K562 (cell line): ENCODE data around the gene LRRC39. TPM values are rescaled to one million over a fixed set of nuclear protein-coding genes. Genes with fewer than 3 reads are reported as not detected.

Experiments used
- ATAC-seq: fragments of 200-7000 bp; cut with Tn5 transposase; 3 replicates; pipeline ENCODE4 v1.9.1; 2020; ENCODE audit warnings: moderate library complexity
- Bru-seq: library from RNA; stranded (reverse); fragments of 400-500 nt; gene quantifications from one replicate; lab custom pipeline; 2021; lab: Mats Ljungman, UMichigan
- BruChase-seq, 2 experiments: library from RNA; stranded (reverse); fragments of 400-500 nt; gene quantifications; one replicate each; lab custom pipeline; 2021; lab: Mats Ljungman, UMichigan
- BruUV-seq: library from RNA; stranded (reverse); fragments of 400-500 nt; replicated peaks from 2 replicates; lab custom pipeline; 2021; lab: Mats Ljungman, UMichigan
- CTCF ChIA-PET: fragments of 300-600 bp; formaldehyde crosslinking; extraction: SDS; loops from one replicate; lab custom pipeline; 2021; ENCODE audit warnings: low intra/inter-chr PET ratio; lab: Yijun Ruan, JAX
- POLR2A ChIA-PET: fragments of 300-600, 350-650 bp; sonication (Branson Sonifier 250); formaldehyde crosslinking; extraction: SDS; loops from one replicate; lab custom pipeline; 2021; ENCODE audit warnings: antibody characterized with exemption, inconsistent platforms; lab: Yijun Ruan, JAX
- DNase-seq, 4 experiments: peaks; one replicate each; pipeline versions ENCODE4 v3.0.0 to v3.0.0-alpha.2; 2011 to 2018; ENCODE audit warnings: low spot score in 3 of 4, mixed read lengths in 3 of 4; ENCODE audit errors: extremely low read depth in 1 of 4
- FAIRE-seq: peaks from 2 replicates; lab custom pipeline; 2011; peaks lifted over from hg19 to GRCh38; lab: Jason Lieb, UNC
- H2AFZ ChIP-seq: 2 replicates; pipeline ENCODE4 v1.6.0; 2011; ENCODE audit warnings: low read depth, low read length, control low read depth, inconsistent platforms
- H3K27ac ChIP-seq: fragments of 200-600 bp; 3 replicates; pipeline ENCODE4 v1.8.0; 2011; ENCODE audit warnings: low read depth, mild to moderate bottlenecking, control low read depth, inconsistent platforms, low read length, moderate library complexity, mixed read lengths; ENCODE audit errors: extremely low read depth
- H3K27me3 ChIP-seq, 2 experiments: fragments of 300-600 bp in 1 of 2; 2 replicates in 1 of 2; 3 replicates in 1 of 2; pipeline versions ENCODE4 v1.6.0 to v1.8.0; 2011; ENCODE audit warnings: inconsistent platforms in 2 of 2, low read length in 2 of 2, mild to moderate bottlenecking in 1 of 2, mixed read lengths in 1 of 2, moderate library complexity in 1 of 2; ENCODE audit not compliant: control insufficient read depth in 2 of 2, insufficient read depth in 2 of 2
- H3K36me3 ChIP-seq: fragments of 300-600 bp; 3 replicates; pipeline ENCODE4 v1.8.0; 2011; ENCODE audit warnings: mild to moderate bottlenecking, low read length, inconsistent platforms; ENCODE audit not compliant: control insufficient read depth, insufficient read depth
- H3K4me1 ChIP-seq, 2 experiments: fragments of 200-600 bp in 1 of 2; replicated peaks in 1 of 2; 2 replicates in 1 of 2; 3 replicates in 1 of 2; pipeline versions ENCODE4 v1.5.1 to v1.8.0; 2011; ENCODE audit warnings: inconsistent platforms in 2 of 2, low read length in 2 of 2, mild to moderate bottlenecking in 1 of 2, mixed read lengths in 1 of 2, moderate library complexity in 1 of 2; ENCODE audit not compliant: control insufficient read depth in 2 of 2, insufficient read depth in 2 of 2
- H3K4me2 ChIP-seq: 2 replicates; pipeline ENCODE4 v1.6.1; 2011; ENCODE audit warnings: low read length, control low read depth, inconsistent platforms, mixed read lengths; ENCODE audit not compliant: insufficient read depth
- H3K4me3 ChIP-seq: fragments of 200-600 bp; sonication (generic), shearing (Covaris generic); 2 replicates; pipeline ENCODE4 v1.5.1; 2016; ENCODE audit warnings: control low read depth, inconsistent platforms
- H3K79me2 ChIP-seq: fragments of 200-600 bp; 3 replicates; pipeline ENCODE4 v1.8.0; 2011; ENCODE audit warnings: low read length, inconsistent platforms; ENCODE audit not compliant: control insufficient read depth, insufficient read depth
- H3K9ac ChIP-seq, 2 experiments: 2 replicates each; pipeline versions ENCODE4 v1.6.0 to v1.6.1; 2011; ENCODE audit warnings: low read depth in 2 of 2, low read length in 2 of 2, control low read depth in 1 of 2, inconsistent platforms in 1 of 2, mild to moderate bottlenecking in 1 of 2, mixed read lengths in 1 of 2; ENCODE audit not compliant: insufficient read depth in 1 of 2
- H3K9me1 ChIP-seq: one replicate; pipeline ENCODE4 v1.6.0; 2011; ENCODE audit warnings: inconsistent platforms, mild to moderate bottlenecking, low read length, moderate library complexity; ENCODE audit not compliant: control insufficient read depth, insufficient read depth
- H3K9me3 ChIP-seq: replicated peaks from 2 replicates; pipeline ENCODE4 v1.5.1; 2011; ENCODE audit warnings: low read depth, low read length, inconsistent platforms; ENCODE audit not compliant: control insufficient read depth, insufficient read depth
- H4K20me1 ChIP-seq: replicated peaks from 2 replicates; pipeline ENCODE4 v1.6.1; 2011; ENCODE audit warnings: low read length, inconsistent platforms, mixed read lengths; ENCODE audit not compliant: control insufficient read depth, insufficient read depth
- BDP1 ChIP-seq: IDR thresholded peaks from 3 replicates; pipeline ENCODE4 v1.6.1; 2011; ENCODE audit not compliant: insufficient read length, insufficient read depth
- BRD4 ChIP-seq: fragments of 200-600 bp; sonication (generic); IDR thresholded peaks from 2 replicates; pipeline ENCODE4 v1.6.1; 2017; ENCODE audit warnings: inconsistent platforms
- CBX1 ChIP-seq: sonication (generic); IDR thresholded peaks from 2 replicates; pipeline ENCODE4 v1.6.1; 2016; ENCODE audit warnings: antibody characterized with exemption, low read depth, mild to moderate bottlenecking
- FOXP1 ChIP-seq: sonication (generic); formaldehyde crosslinking; IDR thresholded peaks from 2 replicates; pipeline ENCODE4 v1.8.0; 2022; ENCODE audit warnings: mild to moderate bottlenecking, missing genetic modification reagents
- HDGF ChIP-seq: fragments of 450-650 bp; IDR thresholded peaks from 2 replicates; pipeline ENCODE4 v1.6.1; 2016
- KAT2B ChIP-seq: IDR thresholded peaks from one replicate; pipeline ENCODE4 v1.6.1; 2012; ENCODE audit warnings: low read depth, mild to moderate bottlenecking, control low read depth, inconsistent platforms, low read length, moderate library complexity
- L3MBTL2 ChIP-seq: fragments of 450-650 bp; IDR thresholded peaks from 2 replicates; pipeline ENCODE4 v1.6.1; 2016; ENCODE audit warnings: mild to moderate bottlenecking, moderate library complexity
- MEF2D ChIP-seq: conservative IDR thresholded peaks from 2 replicates; pipeline ENCODE4 v1.6.1; 2016; ENCODE audit warnings: low read depth, missing genetic modification characterization, missing compliant biosample characterization
- NRF1 ChIP-seq, 2 experiments: fragments of 450-650 bp; IDR thresholded peaks in 1 of 2; conservative IDR thresholded peaks in 1 of 2; 2 replicates each; pipeline ENCODE4 v1.6.1; 2014; ENCODE audit warnings: mild to moderate bottlenecking in 2 of 2
- POLR3A ChIP-seq: IDR thresholded peaks from 2 replicates; pipeline ENCODE4 v1.6.1; 2011; ENCODE audit warnings: borderline replicate concordance, mild to moderate bottlenecking, moderate library complexity; ENCODE audit not compliant: insufficient read length, insufficient read depth; ENCODE audit errors: extremely low read depth
- POLR3G ChIP-seq: IDR thresholded peaks from 2 replicates; pipeline ENCODE4 v1.6.1; 2011; ENCODE audit not compliant: insufficient read length, insufficient replicate concordance; ENCODE audit errors: extremely low read depth
- RAD51 ChIP-seq: fragments of 450-650 bp; IDR thresholded peaks from 2 replicates; pipeline ENCODE4 v1.7.1; 2016; ENCODE audit warnings: low read depth, mild to moderate bottlenecking, borderline replicate concordance
- RBFOX2 ChIP-seq: fragments of 200-400 bp; formaldehyde crosslinking; IDR thresholded peaks from 2 replicates; pipeline ENCODE4 v1.6.1; 2017; ENCODE audit warnings: low read depth, mild to moderate bottlenecking, low read length, moderate library complexity
- SMAD3 ChIP-seq: fragments of 450-650 bp; formaldehyde crosslinking; conservative IDR thresholded peaks from 2 replicates; pipeline ENCODE4 v1.4.0; 2020; ENCODE audit warnings: mild to moderate bottlenecking
- SMARCA4 ChIP-seq: fragments of 450-650 bp; IDR thresholded peaks from 2 replicates; pipeline ENCODE4 v1.6.1; 2016
- TAL1 ChIP-seq: fragments of 450-650 bp; IDR thresholded peaks from 2 replicates; pipeline ENCODE4 v1.6.1; 2016; ENCODE audit warnings: mild to moderate bottlenecking
- TCF3 ChIP-seq: sonication (generic); formaldehyde crosslinking; IDR thresholded peaks from 2 replicates; pipeline ENCODE4 v1.4.0; 2020; ENCODE audit warnings: mild to moderate bottlenecking, missing genetic modification reagents
- TSC22D4 ChIP-seq: fragments of 450-650 bp; IDR thresholded peaks from 2 replicates; pipeline ENCODE4 v1.6.1; 2016; ENCODE audit warnings: missing genetic modification characterization, missing biosample characterization, control low read depth
- VEZF1 ChIP-seq: fragments of 200-800 bp; sonication (Bioruptor generic); IDR thresholded peaks from 2 replicates; pipeline ENCODE4 v1.6.1; 2017; ENCODE audit warnings: missing genetic modification characterization, missing compliant biosample characterization
- ZNF140 ChIP-seq: fragments of 250-450 bp; sonication (Bioruptor Pico); IDR thresholded peaks from 2 replicates; pipeline ENCODE4 v1.8.0; 2021; ENCODE audit warnings: moderate library complexity, mild to moderate bottlenecking, inconsistent platforms
- ZNF79 ChIP-seq: fragments of 250-450 bp; sonication (Bioruptor Pico); IDR thresholded peaks from 2 replicates; pipeline ENCODE4 v1.4.0; 2020; ENCODE audit warnings: low read depth, mild to moderate bottlenecking, moderate library complexity
- WGBS: fragments of 100-300 bp; shearing (Covaris generic); methylation state at CpG from one replicate; pipeline ENCODE4 v1.1.6; 2016; ENCODE audit warnings: low coverage, mixed read lengths; ENCODE audit not compliant: insufficient coverage; ENCODE audit errors: missing lambda C conversion rate; 5-methylcytosine and 5-hydroxymethylcytosine counted together
- in situ Hi-C: fragments of 300-500 bp; cut with MboI; formaldehyde crosslinking; loops from 4 replicates; pipeline ENCODE4 v1.15.0; 2018; ENCODE audit warnings: inconsistent platforms, mixed read lengths
- intact Hi-C: fragments of 100-400 bp; cut with micrococcal nuclease; formaldehyde crosslinking; loops from 2 replicates; pipeline ENCODE4 v1.14.2; 2022
- long read RNA-seq, 3 experiments: library from polyadenylated mRNA in 2 of 3; library from RNA in 1 of 3; unstranded in 2 of 3; stranded (forward) in 1 of 3; transcript quantifications; one replicate each; pipeline ENCODE4 v2.0.0, GENCODE V29; 2019 to 2022
- polyA minus RNA-seq, 3 experiments: library from RNA; depleted of rRNA, polyadenylated mRNA; stranded (reverse); fragments of >200 nt; gene quantifications; 2 replicates each; pipeline ENCODE4 v1.2.3, GENCODE V29; 2011
- polyA plus RNA-seq, 8 experiments: library from polyadenylated mRNA; depleted of rRNA in 4 of 8; stranded (reverse) in 5 of 8; unstranded in 3 of 8; fragments of >200 nt; fragmentation: Nextera tagmentation in 2 of 8; fragmentation: Illumina TruSeq in 1 of 8; extraction: Ambion mirVana in 2 of 8; extraction: Trizol in 1 of 8; gene quantifications; 2 replicates each; pipeline versions ENCODE4 v1.2.1 to v1.2.3, GENCODE V29; 2011 to 2014; ENCODE audit warnings: inconsistent platforms in 1 of 8, missing spikeins in 1 of 8
- total RNA-seq, 7 experiments: library from RNA; depleted of rRNA in 6 of 7; stranded (reverse); fragments of >200 nt in 6 of 7; fragmentation: Illumina TruSeq in 2 of 7; extraction: Trizol in 2 of 7; gene quantifications; 2 replicates each; pipeline versions ENCODE4 v1.2.1 to v1.2.3, GENCODE V29; 2011 to 2021; ENCODE audit warnings: low replicate concordance in 1 of 7

Gene LRRC39
- total RNA-seq (2011; cell fraction: chromatin; rRNA removed; ENCODE audit: low replicate concordance), result 0.93 and 5.3 TPM in 2 replicates
- total RNA-seq (2011; cell fraction: nucleolus; rRNA removed), result 0.50 and 0.79 TPM in 2 replicates
- total RNA-seq (2011; cell fraction: nucleoplasm; rRNA removed), result 0.76 and 1.2 TPM in 2 replicates
- total RNA-seq (2014; rRNA removed) (1.1 and 1.3 TPM in 2 replicates), total RNA-seq (2014; rRNA removed; fragmentation: Illumina TruSeq; extraction: Trizol) (1.2 and 1.5 TPM in 2 replicates), total RNA-seq (2015; rRNA removed; fragmentation: Illumina TruSeq; extraction: Trizol) (1.2 and 1.4 TPM in 2 replicates), total RNA-seq (2021) (0.69 and 1.1 TPM in 2 replicates), polyA plus RNA-seq (2011; rRNA removed) (3.1 TPM in 2 replicates), polyA plus RNA-seq (2014; fragmentation: Illumina TruSeq; extraction: Trizol) (1.8 TPM in 2 replicates), polyA plus RNA-seq (2014; fragmentation: Nextera tagmentation; extraction: Ambion mirVana) (1 to 10 TPM in 1 of 2 experiments, under 1 TPM in 1; 1.00 to 1.1 TPM), polyA plus RNA-seq (2014; rRNA removed) (2.3 and 2.5 TPM in 2 replicates), polyA minus RNA-seq (2011; rRNA and poly(A)+ RNA removed) (1.2 and 2.2 TPM in 2 replicates), Bru-seq, nascent RNA (percentile 45 among the genes with signal in this experiment), BruChase-seq, experiment 1, labeled RNA remaining after a 2-hour chase (percentile 55 among the genes with signal in this experiment), BruChase-seq, experiment 2, labeled RNA remaining after a 6-hour chase (percentile 57 among the genes with signal in this experiment)
- polyA plus RNA-seq (2011; cell fraction: cytosol; rRNA removed), result 0.10 and 0.59 TPM in 2 replicates
- 5.3 and 8.0 TPM in 2 replicates for polyA plus RNA-seq (2011; cell fraction: nucleus; rRNA removed)
- 0.70 and 1.7 TPM in 2 replicates for polyA plus RNA-seq (2012)
- polyA minus RNA-seq (2011; cell fraction: cytosol; rRNA and poly(A)+ RNA removed), result not detected in 2 replicates
- polyA minus RNA-seq (2011; cell fraction: nucleus; rRNA and poly(A)+ RNA removed), result 0.40 and 1.1 TPM in 2 replicates
- long read RNA-seq, experiment 1, partial matches to known transcripts, result 1 of 2 reads
- long read RNA-seq, experiment 1, other reads (novel, unspliced or antisense), result 1 of 2 reads
- long read RNA-seq, experiment 2, result 0 reads
- long read RNA-seq, experiment 3, result 0 reads

GRCh38 chr1:100178091-100178490, at the start of gene LRRC39:
Gene LRRC39, minus strand, starts transcription at chr1:100178256. Its CDS starts 9,740 bp downstream, at chr1:100168516.
- no peaks in the 10 kb centered on the region for H3K4me1 ChIP-seq
- no TSS peak for BruUV-seq
- peak; percentile 40; the same call in 2 of the 3 replicates for ATAC-seq
- no peak within 1 kb of the TSS for H3K4me2 ChIP-seq
- H3K79me2 ChIP-seq, result no peaks in the 10 kb centered on the region
- H3K9me3 ChIP-seq, result no peaks in the 10 kb centered on the region
- intact Hi-C loops (no loop called here), in situ Hi-C loops (no loop called here)
- H2AFZ ChIP-seq, result peak within 1 kb of the TSS; percentile 38; the same call in 1 of the 2 replicates
- WGBS, result 17% methylated on average over 5 of the region's 5 CpGs
- H3K4me3 ChIP-seq, result no peak within 1 kb of the TSS
- H4K20me1 ChIP-seq, result no peaks in the 10 kb centered on the region
- DNase-seq, result peak in 2 of 4 experiments; percentile 9 to 27
- no peak for FAIRE-seq
- H3K27me3 ChIP-seq, result no peaks in the 10 kb centered on the region
- no peaks in the 10 kb centered on the region for H3K9me1 ChIP-seq
- no peaks in the 10 kb centered on the region for H3K36me3 ChIP-seq
- CTCF ChIA-PET, result interaction anchor here (0.6 kb wide), 1 partner anchor 788 kb away, joined by 3 read pairs; no protein-coding TSS in a partner anchor
- POLR2A ChIA-PET, result no interaction called here
- H3K9ac ChIP-seq, result no peak within 1 kb of the TSS; a peak in 1 of 4 replicates
- TF ChIP-seq ZNF140, result no peak
- no peak for TF ChIP-seq BDP1
- 0 out of 2 replicates have a peak, but pooled peaks have one; percentile 5 for TF ChIP-seq TAL1
- TF ChIP-seq CBX1, result no peak
- no peak for TF ChIP-seq SMARCA4
- TF ChIP-seq SMAD3 (CRISPR knock-in tag), result no peak
- no peak for TF ChIP-seq ZNF79 (CRISPR knock-in tag)
- TF ChIP-seq FOXP1, result no peak
- no peak for TF ChIP-seq RBFOX2
- peak; percentile 33; the same call in 1 of the 2 replicates for TF ChIP-seq RAD51
- TF ChIP-seq POLR3G, result no peak
- no peak for TF ChIP-seq KAT2B
- TF ChIP-seq L3MBTL2, result peak; percentile 63; the same call in 1 of the 2 replicates
- no peak for TF ChIP-seq NRF1 (conservative IDR thresholded peaks at IDR 0.05 in 1 of 2, IDR thresholded peaks at IDR 0.05 in 1 of 2)
- TF ChIP-seq POLR3A, result no peak
- TF ChIP-seq TCF3, result 0 out of 2 replicates have a peak, but pooled peaks have one; percentile 15
- TF ChIP-seq HDGF, result no peak
- peak; percentile 96 for TF ChIP-seq MEF2D (tag)
- no peak for TF ChIP-seq TSC22D4 (tag)
- no peak for TF ChIP-seq VEZF1 (CRISPR knock-in tag)
- no peak for TF ChIP-seq BRD4
- H3K27ac ChIP-seq, result no peak within 1 kb of the TSS
